ENCODE data around the gene RIMKLB. TPM values are rescaled to one million over a fixed set of nuclear protein-coding genes. Genes with fewer than 3 reads are reported as not detected.
"Not testable (repeated sequence)": the region's sequence is repeated elsewhere in the genome, so short reads cannot be mapped to it uniquely, and the experiment has no call there.

The RIMKLB gene
- total RNA-seq, 1 donor from 2014 or later = 46.6 TPM

GRCh38 chr12:8818526-8818925 lies 120.7 kb downstream of the RIMKLB start:
- no peak for DNase-seq (ENCODE audit: low read depth in 2 of 2)

GRCh38 chr12:8819666-8819980 lies 121.8 kb downstream of the RIMKLB start:
- peak in 1 of 2 donors; percentile 17 for DNase-seq (ENCODE audit: low read depth in 2 of 2)

GRCh38 chr12:8820676-8821407 lies 123.1 kb downstream of the RIMKLB start:
- DNase-seq (ENCODE audit: low read depth in 2 of 2) = not testable (repeated sequence)

GRCh38 chr12:8821591-8821990 lies 123.8 kb downstream of the RIMKLB start:
- DNase-seq (ENCODE audit: low read depth in 2 of 2) = no peak

- no peak for DNase-seq (ENCODE audit: low read depth in 2 of 2)
Measured at GRCh38 chr12:8822298-8822697, 124.5 kb downstream of the RIMKLB start, which contains the start of gene A2ML1. Gene A2ML1 (plus strand): TSS chr12:8822621. CDS start chr12:8822652, 31 bp downstream.

- DNase-seq (ENCODE audit: low read depth in 2 of 2) = peak; percentile 60 to 65
Measured at GRCh38 chr12:8823565-8824300, 125.9 kb downstream of the RIMKLB start.

GRCh38 chr12:8827551-8828256 lies 129.9 kb downstream of the RIMKLB start:
- no peak for DNase-seq (ENCODE audit: low read depth in 2 of 2)

- no peak for DNase-seq (ENCODE audit: low read depth in 2 of 2)
Measured at GRCh38 chr12:8828257-8829124, 130.7 kb downstream of the RIMKLB start.

GRCh38 chr12:8829125-8829518 lies 131.3 kb downstream of the RIMKLB start:
- no peak for DNase-seq (ENCODE audit: low read depth in 2 of 2)

GRCh38 chr12:8829621-8830020 lies 131.8 kb downstream of the RIMKLB start:
- no peak for DNase-seq (ENCODE audit: low read depth in 2 of 2)

GRCh38 chr12:8831116-8831515 lies 133.3 kb downstream of the RIMKLB start:
- DNase-seq (ENCODE audit: low read depth in 2 of 2) = no peak

- DNase-seq (ENCODE audit: low read depth in 2 of 2) = no peak
Measured at GRCh38 chr12:8832500-8832899, 134.7 kb downstream of the RIMKLB start.

Other genes starting within 250 kb of the RIMKLB start
- gene CLEC6A, start 242.0 kb upstream of the RIMKLB start, total RNA-seq = not detected in 2 replicates
- gene CLEC4D, start 184.5 kb upstream of the RIMKLB start, total RNA-seq = not detected in 2 replicates
- gene CLEC4E, start 157.1 kb upstream of the RIMKLB start, total RNA-seq = not detected in 2 replicates
- gene AICDA, start 85.1 kb upstream of the RIMKLB start, total RNA-seq = not detected in 2 replicates
- gene MFAP5, start 35.2 kb upstream of the RIMKLB start, total RNA-seq = not detected in 2 replicates
- gene A2ML1, start 124.6 kb downstream of the RIMKLB start, total RNA-seq = not detected in 2 replicates
- 5.9 and 12.1 TPM in 2 replicates for gene PHC1, start 216.5 kb downstream of the RIMKLB start, total RNA-seq

Measured in lung microvascular endothelial cell (primary cell).